NK-92 (cell line): ENCODE data around the gene IGF2BP2.
"Not testable (repeated sequence)": the region's sequence is repeated elsewhere in the genome, so short reads cannot be mapped to it uniquely, and the experiment has no call there.

Source experiments
- DNase-seq: peaks from one replicate; lab custom pipeline; 2025; ENCODE audit not compliant: unreplicated experiment; lab: John Stamatoyannopoulos, UW

Gene IGF2BP2

GRCh38 chr3:185825006-185825638, at the start of gene IGF2BP2:
Gene IGF2BP2 (minus strand): TSS chr3:185825042. CDS start chr3:185824960, 82 bp downstream.
- DNase-seq: no peak

GRCh38 chr3:185874119-185874518, 49.3 kb upstream of the IGF2BP2 start:
- DNase-seq: no peak

GRCh38 chr3:185867650-185868049, 42.8 kb upstream of the IGF2BP2 start:
- no peak for DNase-seq

- no peak for DNase-seq
Observed at GRCh38 chr3:185866995-185867394, 42.2 kb upstream of the IGF2BP2 start.

GRCh38 chr3:185866555-185866954, 41.7 kb upstream of the IGF2BP2 start:
- no peak for DNase-seq

- no peak for DNase-seq
Observed at GRCh38 chr3:185865247-185865646, 40.4 kb upstream of the IGF2BP2 start.

- DNase-seq: no peak
Observed at GRCh38 chr3:185864767-185865166, 39.9 kb upstream of the IGF2BP2 start.

GRCh38 chr3:185862920-185863319, 38.1 kb upstream of the IGF2BP2 start:
- DNase-seq: no peak

- no peak for DNase-seq
Observed at GRCh38 chr3:185859294-185859972, 34.6 kb upstream of the IGF2BP2 start.

- DNase-seq: no peak
Observed at GRCh38 chr3:185858502-185859225, 33.8 kb upstream of the IGF2BP2 start.

- no peak for DNase-seq
Observed at GRCh38 chr3:185857208-185857607, 32.4 kb upstream of the IGF2BP2 start.

GRCh38 chr3:185856652-185857051, 31.8 kb upstream of the IGF2BP2 start:
- DNase-seq: no peak

- not testable (repeated sequence) for DNase-seq
Observed at GRCh38 chr3:185853771-185854170, 28.9 kb upstream of the IGF2BP2 start.

- no peak for DNase-seq
Observed at GRCh38 chr3:185852635-185853034, 27.8 kb upstream of the IGF2BP2 start.

- no peak for DNase-seq
Observed at GRCh38 chr3:185851959-185852358, 27.1 kb upstream of the IGF2BP2 start.

GRCh38 chr3:185851046-185851445, 26.2 kb upstream of the IGF2BP2 start:
- DNase-seq: no peak

GRCh38 chr3:185847506-185847905, 22.7 kb upstream of the IGF2BP2 start:
- no peak for DNase-seq

- DNase-seq: no peak
Observed at GRCh38 chr3:185846037-185846436, 21.2 kb upstream of the IGF2BP2 start.

GRCh38 chr3:185844051-185844450, 19.2 kb upstream of the IGF2BP2 start:
- DNase-seq: no peak

GRCh38 chr3:185843635-185844034, 18.8 kb upstream of the IGF2BP2 start:
- no peak for DNase-seq

- no peak for DNase-seq
Observed at GRCh38 chr3:185843126-185843525, 18.3 kb upstream of the IGF2BP2 start.

GRCh38 chr3:185842241-185842640, 17.4 kb upstream of the IGF2BP2 start:
- DNase-seq: no peak
